A549 treated with RU486 at 1 μM for 4 hours (cell line): Measurements from ENCODE around the gene LIN54. TPM values are rescaled to one million over a fixed set of nuclear protein-coding genes. Genes with fewer than 3 reads are reported as not detected.

Experiments used
- total RNA-seq: library from RNA; stranded (reverse); fragments of 200-300 nt; extraction: Qiagen RNA extraction; gene quantifications from 5 replicates; pipeline ENCODE4 v1.2.3, GENCODE V29; 2022; ENCODE audit warnings: low read depth

Gene LIN54
- 4.1 to 7.8 TPM (median 7.2 TPM) in 5 replicates for total RNA-seq

DNA sequence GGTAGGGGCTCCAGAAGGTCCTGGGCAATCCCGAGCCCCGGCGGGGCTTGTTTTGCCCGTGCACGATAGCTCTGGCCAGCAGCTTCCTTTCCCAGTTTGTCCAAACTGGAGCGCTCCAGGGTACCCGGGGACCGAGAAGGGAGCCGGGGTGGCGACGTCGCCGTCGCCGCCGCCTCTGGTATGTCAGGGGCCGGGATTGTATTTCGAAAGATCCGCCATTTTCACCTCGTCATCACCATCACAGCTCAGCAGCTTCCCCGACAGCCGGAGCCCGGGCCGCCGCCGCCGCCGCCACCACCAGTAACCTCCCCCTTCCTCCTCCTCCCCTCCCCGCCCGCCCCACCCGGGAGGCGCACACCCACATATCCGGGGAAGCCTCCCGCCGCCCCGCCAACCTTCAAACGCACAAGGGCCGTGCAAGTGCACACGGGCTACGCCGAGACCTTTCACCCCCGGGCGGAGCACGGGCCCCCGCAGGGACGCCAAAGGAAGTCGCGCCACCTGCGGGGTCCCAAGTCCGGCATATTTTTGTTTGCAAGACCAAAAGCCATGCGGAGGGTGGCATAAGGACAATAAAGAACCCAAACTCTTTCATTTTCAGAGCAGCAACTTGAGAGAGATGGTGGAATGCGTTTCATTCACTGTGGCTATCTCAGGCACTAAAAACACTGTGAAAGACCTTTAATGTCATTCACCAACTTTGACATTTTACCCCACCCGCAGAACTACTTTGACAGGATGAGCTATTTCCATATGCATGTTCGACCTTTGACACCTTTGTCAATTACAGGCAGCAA is at the start of gene LIN54:
Gene LIN54, minus strand, starts transcription at position 302 of the 797 bp plus-strand sequence. CDS start 25,979 bp downstream, outside the sequence.

DNA sequence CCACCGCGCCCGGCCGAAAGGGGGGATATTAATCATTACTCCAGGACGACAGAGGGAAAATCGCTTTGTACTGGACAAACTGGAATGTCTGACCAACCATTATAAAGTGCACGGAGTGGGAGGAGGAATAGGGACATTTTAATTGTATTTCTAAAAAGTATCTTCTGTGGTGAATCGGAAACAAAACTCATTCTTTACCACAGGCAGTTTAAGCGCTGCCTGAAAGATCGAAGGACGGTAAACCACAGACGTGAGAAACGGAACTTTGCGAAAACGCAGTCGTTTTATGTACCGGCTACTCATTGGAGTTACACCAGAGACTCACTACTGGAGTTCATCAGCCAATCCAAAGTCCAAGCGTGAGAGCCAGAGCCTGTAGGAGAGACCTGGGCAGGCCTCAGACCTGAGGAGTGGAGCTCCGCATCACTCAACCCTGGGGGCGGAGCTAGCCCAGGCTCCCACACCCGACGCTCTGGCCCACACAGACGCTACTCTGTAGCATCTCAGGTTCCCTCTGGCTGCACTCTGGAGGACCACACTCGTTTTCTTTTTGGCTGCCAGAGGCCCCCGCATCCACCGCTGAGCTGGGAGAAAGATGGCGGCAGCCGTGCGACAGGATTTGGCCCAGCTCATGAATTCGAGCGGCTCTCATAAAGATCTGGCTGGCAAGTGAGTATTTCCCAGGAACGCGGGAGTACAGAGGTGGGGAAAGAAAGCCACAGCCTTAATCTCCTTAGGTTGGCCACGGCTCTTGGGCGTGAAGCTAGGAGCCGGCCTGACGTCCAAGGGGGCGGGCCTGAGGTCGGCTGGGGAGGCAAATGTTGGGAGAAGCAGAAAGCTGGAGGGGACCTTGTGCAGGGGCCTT is 24.2 kb upstream of the LIN54 start, which contains the start of gene COPS4:
Gene COPS4, plus strand, starts transcription at position 554 of the 865 bp plus-strand sequence. Its CDS starts 42 bp downstream, at position 596.

GRCh38 chr4:82900411-82901182 is 110.0 kb downstream of the LIN54 start, which contains the start of gene THAP9:
THAP9 (plus strand) TSS chr4:82900735; CDS start chr4:82900803, 68 bp downstream.

GRCh38 chr4:82890901-82891706 is 119.5 kb downstream of the LIN54 start, which contains the start of gene SEC31A:
SEC31A (minus strand) TSS chr4:82891153; CDS start chr4:82881936, 9,217 bp downstream.

Other genes with a start within 250 kb of the LIN54 start
- 4.2 to 7.8 TPM (median 7.1 TPM) in 5 replicates for gene SCD5, start 212.0 kb downstream of the LIN54 start, total RNA-seq
- gene SEC31A, start 119.7 kb downstream of the LIN54 start, total RNA-seq: 77.9 to 89.1 TPM (median 85.9 TPM) in 5 replicates
- gene THAP9, start 110.1 kb downstream of the LIN54 start, total RNA-seq: 1.0 to 2.6 TPM (median 1.8 TPM) in 5 replicates
- 23.3 to 39.3 TPM (median 26.5 TPM) in 5 replicates for gene COPS4, start 24.4 kb upstream of the LIN54 start, total RNA-seq
- gene PLAC8, start 103.9 kb upstream of the LIN54 start, total RNA-seq: 0.66 to 1.6 TPM (median 1.1 TPM) in 5 replicates